Tibial nerve (tissue), 4 donors: ENCODE data around the gene SMS.

Experiments used
- CTCF ChIP-seq, 5 experiments: fragments of 200-600 bp in 3 of 5; fragments of 450-650 bp in 2 of 5; sonication (generic) in 3 of 5; IDR thresholded peaks; one replicate each; pipeline ENCODE4 v1.5.1; 2016 to 2019; ENCODE audit warnings: antibody characterized with exemption in 5 of 5, mild to moderate bottlenecking in 3 of 5, moderate library complexity in 2 of 5
- EP300 ChIP-seq, 2 donors: sonication (generic); formaldehyde crosslinking; IDR thresholded peaks; one replicate each; pipeline ENCODE4 v1.6.1; 2017; ENCODE audit warnings: antibody characterized with exemption in 2 of 2, mild to moderate bottlenecking in 1 of 2
- POLR2A ChIP-seq, 2 donors: fragments of 450-650 bp; IDR thresholded peaks; one replicate each; pipeline ENCODE4 v1.6.1; 2017; ENCODE audit warnings: antibody characterized with exemption in 2 of 2, mild to moderate bottlenecking in 2 of 2, moderate library complexity in 2 of 2

DNA sequence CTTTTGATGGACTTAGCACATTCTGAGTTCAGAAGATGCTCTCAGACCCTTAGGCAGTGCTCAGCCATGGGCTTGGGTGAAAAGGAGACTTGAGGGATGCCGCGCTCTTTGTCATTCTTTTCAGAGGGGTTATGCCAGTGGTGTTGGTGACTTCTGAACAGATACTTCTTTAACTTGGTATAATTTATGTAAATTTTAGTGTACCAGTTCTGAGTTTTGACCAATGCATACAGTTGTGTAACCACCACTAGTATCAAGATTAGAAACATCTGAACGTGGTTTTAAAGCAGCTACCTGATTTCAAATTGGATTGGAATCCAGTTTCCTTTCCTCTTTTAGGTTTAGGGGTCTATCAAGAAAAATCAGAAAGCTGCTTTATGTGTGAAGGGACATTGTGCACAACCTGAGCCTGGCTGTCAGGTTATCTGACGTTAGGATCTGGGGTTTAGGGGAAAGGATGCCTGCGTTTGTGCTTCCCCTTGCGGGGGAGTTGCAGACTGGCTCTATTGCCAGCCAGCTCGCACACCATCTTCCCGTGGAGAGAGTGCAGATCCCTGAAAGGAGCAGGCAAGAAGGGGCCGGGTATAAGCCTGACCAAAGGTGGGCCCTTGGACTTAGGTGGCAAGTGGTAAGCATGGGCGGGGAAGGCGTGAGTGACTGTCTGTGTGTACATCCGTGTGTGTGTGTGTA lies 19.0 kb downstream of the SMS start:
- TF ChIP-seq POLR2A (IDR thresholded peaks at IDR 0.05) (no peak), CTCF (IDR thresholded peaks at IDR 0.05) (no peak), EP300 (IDR thresholded peaks at IDR 0.05) (no peak)
